ENCODE data around the gene RHBDF2.

Gene RHBDF2

DNA sequence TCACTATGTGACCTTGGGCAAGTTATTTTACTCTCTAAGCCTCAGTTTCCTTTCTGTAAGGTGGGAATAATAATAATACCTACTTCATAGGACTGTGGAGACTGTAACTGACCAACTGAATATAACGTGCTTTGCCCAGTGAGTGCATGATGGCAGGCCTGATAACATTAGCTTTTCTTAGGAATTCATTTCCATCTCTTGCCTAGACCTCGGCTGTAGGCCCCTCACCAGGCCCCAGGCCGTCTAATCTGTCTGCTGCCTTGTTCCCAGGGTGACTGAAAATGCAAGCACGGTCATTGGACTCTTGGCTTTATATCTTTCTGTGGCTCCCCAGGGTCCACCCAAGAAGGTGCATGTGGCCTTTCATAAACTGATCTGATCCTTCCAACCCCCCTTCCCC, 41.5 kb downstream of the RHBDF2 start:
- no peak for DNase-seq (ENCODE audit: low read depth)

DNA sequence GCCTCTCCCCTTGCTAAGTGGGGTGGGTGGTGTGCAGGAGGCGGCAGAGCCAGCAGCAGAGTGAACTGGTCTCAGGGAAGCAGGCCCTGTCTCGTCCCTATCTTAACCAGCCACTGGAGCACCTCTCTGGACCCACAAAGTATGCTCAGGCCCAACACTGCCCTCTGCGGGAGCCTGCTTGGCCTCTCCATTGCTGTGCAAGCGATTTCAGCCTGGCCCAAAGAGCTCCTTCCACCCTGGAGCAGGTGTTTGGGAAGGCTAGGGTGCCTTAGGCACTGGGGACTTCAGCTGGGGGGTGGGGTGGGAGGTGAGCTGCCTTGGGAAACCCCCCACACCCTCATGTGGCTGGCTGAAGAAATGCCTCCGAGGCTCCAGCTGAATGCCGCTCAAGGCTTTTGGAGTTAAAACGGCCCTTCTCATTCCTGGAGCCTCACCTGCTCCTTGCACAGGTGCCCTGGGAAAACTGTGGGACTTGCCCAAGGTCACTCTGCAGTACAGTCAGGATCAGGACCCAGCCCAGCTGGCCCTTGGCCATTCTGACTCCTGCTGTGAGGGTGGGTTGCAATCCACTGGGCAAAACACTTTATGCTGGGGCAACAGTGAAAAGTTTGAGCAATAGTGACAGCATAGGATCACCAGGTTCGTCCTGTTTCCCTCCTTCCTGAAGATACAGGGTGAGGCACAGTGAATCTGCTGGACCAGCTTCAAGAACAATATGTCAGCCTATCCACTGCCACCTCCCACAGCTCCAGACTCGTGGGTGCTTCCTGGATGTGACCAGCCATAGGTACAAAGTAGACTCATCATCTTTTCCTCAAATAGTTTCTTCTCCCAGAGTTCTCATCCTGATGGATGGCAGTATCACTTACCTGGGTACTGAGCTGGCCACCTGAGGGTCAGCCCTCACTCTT, 42.4 kb downstream of the RHBDF2 start:
- no peak for DNase-seq (ENCODE audit: low read depth)

DNA sequence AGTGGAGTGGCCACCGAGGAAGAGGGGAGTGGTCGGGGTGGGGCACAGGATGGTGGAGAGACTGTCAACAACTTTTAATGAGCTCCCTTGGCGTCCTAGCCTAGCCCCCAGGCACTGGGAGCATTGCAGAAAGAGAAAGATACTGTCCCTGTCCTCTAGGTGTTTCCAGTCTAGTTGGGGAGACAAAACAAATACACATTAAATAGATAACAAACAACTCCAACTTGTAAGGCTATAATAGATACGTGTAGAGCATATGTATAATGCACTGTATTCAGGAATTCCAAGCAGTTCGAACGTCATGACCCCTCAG, 47.8 kb downstream of the RHBDF2 start:
- no peak for DNase-seq (ENCODE audit: low read depth)

DNA sequence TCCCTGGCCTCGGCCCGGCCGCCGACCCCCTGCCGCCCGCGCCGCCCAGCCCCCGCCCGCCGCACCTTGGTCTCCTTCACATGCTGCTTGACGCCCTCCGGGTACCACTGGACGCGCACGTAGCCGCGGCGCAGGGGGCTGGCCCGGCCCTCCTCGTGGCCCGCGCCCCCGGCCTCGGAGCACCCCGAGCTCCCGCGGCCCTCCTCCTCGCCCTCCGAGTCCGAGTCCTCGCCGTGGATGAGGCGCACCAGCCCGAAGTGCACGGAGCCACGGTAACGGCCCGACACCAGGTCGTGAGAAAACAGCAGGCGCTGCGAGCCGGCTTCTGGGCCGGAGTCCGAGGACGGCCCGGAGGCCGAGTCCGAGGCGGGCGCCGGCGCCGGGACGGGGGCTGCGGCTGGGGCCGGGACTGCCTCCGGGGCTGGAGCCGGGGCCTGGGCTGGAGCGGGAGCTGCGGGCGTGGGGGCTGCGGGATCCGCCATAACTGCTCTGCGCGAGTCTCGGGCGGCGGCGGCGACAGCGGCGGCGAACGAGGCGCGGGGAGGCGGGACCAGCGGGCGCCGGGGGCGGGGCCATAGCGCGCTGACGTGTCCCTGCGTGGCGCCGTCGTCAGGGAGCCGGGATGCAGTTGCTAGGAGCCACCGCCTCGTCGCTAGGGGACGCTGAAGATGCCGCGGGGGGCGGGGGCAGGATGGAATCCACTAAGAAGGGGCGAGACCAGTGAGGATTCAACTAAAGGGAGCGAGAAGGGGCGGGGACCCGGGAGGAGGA, 48.4 kb downstream of the RHBDF2 start, which contains the start of gene UBE2O:
UBE2O (minus strand) TSS at position 493 of the 771 bp plus-strand sequence; CDS start at position 482, 11 bp downstream.
- peak; percentile 89 for DNase-seq (ENCODE audit: low read depth)

DNA sequence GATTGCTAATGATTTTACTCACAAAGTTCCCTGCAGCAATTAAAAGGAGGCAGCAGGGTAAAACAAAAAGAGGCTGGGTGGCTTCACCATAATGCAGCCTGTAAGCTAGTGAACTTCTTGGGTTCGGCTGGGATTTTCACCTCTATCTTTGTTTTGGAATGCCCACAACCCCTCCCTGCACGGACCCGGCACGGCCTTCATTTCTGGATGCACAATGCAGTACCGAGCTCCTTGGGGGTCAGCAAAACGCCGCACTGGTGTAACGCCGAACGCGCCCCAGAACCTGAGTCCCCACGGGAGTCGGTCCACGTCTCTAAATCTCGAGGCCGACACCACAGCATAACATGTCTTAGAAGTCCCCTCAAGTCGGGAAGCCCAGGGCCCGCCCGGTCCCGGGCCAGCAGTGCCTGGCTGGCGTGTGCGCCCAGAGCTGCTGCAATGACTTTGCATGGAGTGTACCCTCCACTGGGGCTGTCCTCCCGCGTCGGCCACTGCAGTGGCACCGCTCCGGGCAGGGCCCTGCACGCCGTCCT, 49.0 kb downstream of the RHBDF2 start:
- no peak for DNase-seq (ENCODE audit: low read depth)

DNA sequence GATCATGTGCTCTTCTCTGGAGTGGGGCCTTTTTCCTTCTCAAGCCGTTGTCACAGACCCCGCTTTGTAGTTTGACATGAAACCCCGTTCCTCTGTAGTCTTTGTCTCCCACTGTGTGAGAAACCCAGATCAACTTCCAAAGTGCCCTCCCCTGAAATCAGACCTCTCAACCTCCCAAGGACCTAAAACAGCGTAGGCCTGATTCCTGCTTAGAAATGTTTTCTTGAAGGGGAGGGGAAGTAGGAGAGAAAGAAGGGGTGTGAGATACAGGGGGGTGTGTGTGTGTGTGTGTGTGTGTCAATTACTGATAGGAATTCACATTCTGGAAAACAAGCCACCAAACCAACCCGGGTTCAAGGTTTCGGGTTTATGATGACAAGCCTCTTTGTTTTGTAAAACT, 49.7 kb downstream of the RHBDF2 start:
- no peak for DNase-seq (ENCODE audit: low read depth)

DNA sequence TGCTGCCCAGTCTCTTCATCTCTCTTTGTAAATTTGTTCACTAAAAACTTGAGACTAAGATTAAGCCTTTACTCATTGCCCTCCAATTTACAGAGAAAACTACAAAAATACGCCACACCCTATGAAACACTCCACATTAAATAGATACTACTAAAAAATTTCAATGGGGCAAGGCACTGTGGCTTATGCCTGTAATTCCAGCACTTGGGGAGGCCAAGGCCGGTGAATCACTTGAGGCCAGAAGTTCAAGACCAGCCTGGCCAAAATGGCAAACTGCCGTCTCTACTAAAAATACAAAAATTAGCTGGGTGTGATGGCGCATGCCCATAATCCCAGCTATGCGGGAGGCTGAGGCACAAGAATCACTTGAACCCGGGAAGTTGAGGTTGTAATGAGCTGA, 52.1 kb downstream of the RHBDF2 start:
- DNase-seq (ENCODE audit: low read depth): no peak

DNA sequence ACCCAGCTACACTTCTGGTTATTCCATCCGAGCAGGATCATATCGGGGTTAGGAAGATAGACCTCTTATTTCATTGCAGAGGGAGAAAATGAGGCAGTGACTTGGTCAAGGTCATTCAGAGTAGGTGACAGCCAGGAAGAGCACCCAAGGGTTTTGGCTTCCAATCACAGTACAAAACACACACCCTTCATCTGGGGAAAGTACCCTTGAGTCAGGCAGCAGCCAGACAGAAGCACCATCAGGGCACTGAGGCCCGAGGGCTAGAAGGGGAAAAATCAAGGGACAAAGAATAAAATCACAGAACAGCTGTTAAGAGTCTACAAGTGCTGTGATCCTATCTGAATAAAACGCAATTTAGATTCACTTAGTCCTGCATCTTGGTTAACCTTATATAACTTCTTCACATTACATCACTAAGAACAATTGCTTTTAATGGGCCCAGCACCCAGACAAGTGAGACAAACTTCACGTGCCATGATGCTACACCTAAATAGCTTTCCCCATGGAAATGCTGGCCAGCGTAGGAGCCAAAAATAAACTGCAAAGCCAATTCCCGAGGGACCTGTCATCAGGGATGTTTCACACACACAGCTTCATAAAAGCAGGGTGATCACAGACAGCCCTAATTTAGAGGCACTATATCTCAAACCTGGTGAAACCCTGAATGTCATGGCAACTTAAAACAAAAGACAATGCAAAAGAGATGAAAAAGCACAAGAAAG, 53.1 kb downstream of the RHBDF2 start:
- no peak for DNase-seq (ENCODE audit: low read depth)

DNA sequence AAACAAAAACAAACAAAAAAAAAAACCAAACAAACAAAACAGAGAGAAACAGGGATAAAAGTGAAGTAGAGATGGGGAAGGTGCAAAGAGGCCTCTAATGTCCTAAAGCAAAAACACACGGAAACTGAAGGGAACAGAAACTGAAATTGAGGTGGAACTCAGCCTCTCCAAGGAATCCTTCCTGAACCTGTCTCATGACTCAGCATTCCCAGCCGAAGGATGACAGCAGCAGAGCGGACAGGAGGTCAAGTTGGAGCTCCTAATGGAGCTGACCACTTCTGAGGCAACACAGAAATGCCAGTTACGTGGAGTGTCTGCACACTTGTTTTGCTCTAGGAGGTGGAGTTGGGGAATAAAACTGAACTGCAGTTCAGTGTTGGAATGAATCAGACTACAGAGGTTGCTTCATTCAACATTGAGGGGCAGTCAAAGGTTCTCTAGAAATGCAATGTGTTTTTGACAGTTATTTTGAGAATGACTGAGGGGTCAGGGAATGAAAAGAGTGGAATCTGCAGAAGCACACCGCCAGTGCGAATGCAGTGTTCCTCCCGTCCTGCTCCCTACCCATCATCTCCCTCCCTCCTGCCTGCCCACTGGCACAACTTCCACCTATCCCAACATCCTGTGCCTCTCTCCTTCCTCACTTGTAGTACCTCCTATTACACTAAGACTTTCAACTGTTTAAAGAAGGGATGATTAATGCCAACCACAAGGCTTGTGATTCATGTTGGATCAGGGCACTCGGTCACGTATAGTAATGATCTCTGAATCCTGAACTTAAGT, 54.6 kb downstream of the RHBDF2 start:
- DNase-seq (ENCODE audit: low read depth): no peak

DNA sequence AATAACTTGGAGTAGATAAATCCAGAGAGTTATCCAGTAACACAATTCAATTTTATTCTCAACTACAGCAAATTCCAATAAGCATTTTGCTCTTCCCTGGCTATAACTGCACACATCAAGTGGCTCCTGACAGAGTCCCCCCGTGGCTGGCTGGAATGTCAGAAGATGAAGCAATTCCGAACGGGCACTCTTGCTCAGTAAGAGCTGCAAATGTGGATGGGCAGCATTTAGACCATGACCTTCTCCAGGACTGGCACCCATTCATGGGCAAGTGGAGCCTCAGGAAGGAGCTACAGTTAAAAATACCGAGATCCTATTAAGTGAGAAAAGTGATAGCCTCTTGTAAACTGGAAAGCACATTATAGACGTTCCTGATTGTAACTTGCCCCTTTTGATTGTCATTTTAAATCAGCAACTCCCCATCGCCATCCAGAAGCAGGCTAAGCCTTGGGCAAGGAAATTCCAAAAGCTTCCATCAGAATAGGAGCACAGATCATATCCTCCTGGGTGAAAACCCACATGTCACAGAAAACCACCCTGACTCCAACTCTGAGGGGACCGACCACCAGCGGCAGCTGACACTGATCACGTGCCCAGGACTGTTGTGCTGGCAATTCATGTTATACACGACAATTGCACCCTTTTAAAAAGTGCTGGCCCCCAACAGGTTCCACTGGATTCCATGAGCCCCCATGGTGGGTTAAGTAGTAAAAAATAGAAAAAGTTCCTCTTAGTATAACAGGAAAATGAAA, 55.4 kb downstream of the RHBDF2 start:
- no peak for DNase-seq (ENCODE audit: low read depth)

DNA sequence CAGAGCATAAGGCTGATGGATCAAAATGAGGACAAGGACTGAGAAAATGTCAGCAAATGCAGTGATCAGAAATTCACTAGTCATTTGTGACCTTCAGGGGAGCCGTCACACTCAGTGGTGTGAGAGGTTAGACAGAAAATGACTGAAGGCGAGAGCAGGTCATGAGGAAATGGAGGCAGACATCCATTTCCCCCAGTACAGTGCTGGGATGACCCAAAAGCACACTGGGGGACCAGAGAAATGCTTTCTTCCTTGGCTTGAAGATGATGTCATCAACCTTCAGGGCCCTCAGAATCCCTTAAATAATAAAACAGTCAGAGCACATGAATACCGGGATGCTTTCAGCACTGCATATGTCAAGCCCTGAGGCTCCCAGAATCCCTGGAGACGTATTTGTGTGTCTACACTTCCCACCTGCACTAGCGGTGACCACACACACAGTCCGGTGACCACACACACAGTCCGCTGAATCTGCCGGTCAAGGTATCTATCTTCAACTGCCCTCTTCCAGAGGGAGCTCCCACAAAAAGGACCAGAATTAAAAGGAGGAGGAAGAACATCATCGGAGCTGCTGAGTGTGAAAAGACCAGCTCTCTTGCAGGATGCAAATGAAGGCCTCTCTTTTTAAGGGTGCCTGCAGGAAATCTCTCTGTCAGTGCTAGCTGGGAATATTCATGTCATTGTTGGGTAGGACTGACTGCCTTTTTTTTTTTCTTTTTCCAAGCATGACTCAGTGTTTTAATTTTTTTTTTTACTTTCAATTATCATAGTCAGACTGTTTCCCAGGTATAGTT, 56.5 kb downstream of the RHBDF2 start:
- DNase-seq (ENCODE audit: low read depth): no peak

DNA sequence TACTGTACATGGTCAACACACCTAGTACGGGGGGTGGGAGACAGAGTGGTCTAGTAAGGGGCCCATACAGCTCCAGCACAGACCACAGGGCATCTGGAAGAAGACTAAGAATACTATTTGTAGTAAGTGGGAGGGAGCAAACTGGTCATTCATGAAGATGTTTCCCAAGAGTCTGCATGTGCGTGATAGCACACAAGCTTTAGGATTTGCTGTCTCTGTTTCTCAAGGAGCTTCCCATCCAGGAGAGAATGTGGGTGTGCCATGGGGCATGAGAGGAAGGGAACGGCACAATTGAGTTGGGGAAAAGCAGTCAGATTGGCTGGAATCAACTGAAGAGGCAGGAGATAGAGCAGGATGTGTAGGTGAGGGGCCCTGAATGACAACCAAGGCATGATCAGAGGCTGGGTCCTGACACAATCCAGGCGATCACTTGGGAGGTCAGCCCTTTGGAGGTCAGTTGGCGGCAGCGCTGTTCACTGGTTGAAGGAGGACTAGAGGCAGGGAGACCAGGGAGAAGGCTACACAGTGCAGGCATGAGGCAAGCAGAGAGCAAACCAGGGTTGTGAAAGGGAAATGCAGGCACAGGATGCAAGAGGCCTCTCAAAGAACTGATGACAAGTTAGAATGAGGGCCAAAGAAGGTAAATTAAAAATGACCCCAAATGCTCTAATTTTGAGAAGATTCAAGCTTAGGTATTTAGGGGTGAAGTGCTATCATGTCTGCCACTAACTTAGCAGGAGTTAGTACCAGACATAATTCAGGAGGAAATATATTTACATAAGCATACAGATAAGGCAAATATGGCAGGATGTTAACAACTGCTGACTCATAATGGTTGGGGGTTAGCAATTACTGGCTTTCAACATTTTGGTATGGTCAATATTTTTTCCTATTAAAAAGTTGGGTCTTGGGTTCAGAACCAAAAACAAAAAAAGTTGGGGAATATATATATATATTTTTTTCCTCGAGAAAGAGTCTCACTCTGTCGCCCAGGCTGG, 58.6 kb downstream of the RHBDF2 start:
- DNase-seq (ENCODE audit: low read depth): no peak

DNA sequence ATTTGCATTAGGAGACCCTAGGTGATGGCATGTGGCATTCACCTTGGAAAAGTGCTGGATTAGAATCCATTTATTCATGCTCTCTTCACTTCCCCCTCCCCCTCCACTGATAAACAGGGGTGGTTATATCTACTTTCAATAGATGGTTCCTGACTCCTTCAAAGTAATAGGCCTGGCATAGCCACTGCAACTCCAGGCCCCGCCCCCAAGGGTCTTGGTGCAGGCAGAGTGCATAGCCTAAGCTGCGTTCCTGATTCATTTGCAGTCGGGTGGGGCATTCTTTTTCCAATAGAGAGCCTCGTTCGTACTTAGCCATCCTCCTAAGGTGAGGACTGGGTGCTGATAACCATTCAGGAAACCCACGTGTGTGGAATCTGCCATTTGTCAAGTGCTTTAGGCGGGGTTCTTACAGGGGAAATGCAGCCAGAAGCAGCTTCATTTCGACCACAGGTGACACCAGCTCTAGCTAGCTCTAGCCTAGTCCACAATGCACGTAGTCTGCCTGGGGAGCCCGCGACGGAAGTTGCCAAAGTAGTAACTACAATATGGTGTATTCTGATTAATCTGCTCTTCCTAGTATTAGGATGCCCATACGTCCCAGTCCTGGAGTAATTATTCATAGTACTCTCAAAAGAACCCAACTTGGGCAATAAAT, 59.4 kb downstream of the RHBDF2 start:
- DNase-seq (ENCODE audit: low read depth): no peak

DNA sequence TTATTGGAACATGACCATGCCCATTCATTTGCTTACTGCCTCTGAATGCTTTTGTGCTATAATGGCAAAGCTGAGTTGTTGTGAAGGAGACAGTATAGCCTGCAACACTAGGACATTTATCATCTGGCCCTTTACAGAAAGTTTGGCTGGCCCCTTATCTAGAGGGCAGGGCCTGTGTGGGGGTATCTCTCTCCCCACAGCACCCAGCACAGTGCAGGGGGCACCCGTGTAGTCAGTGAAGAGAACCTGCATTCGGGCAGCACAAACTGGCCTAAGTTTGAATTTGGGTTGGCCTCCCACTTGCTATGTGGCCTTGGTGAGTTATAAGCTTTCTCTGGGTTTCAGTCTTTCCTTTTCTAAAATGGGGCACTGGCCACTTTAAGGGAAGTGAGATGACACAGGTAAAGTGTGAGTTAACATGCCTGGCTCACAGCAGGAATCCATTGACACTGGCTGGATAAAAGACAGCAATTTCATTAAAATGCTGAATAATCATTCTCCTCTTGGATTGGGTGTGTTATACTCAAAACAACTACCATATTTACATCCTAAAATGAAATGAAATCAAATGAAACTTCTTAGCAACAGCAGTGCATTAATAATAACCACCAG, 60.4 kb downstream of the RHBDF2 start:
- DNase-seq (ENCODE audit: low read depth): no peak

DNA sequence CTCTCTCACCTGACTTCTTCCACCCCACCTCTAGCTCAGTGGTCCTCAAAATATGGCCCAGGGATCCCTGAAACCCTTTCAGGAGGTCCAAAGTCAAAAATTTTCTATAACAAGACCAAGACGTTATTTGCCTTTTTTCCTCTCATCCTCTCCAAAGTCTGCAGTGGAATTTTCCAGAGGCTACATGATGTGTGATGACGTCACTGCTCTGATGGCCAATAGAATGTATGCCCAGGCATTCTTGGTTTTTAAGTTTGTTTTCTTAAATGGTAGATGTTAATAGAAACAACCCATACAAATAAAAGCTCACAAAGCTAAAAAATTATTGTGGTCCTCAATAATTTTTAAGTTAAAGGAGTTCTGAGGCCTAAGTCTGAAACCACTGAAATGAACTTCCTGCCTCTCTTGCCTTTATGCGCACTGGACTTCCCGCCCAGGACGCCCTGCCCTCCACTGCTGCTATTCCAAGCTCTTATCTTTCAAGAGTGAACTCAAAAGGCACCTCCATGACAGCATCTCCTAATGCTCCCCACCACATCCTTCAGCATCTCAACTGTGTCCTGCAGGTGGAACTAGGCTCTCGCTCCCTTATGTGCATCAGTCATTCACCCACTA, 61.8 kb downstream of the RHBDF2 start:
- DNase-seq (ENCODE audit: low read depth): no peak

DNA sequence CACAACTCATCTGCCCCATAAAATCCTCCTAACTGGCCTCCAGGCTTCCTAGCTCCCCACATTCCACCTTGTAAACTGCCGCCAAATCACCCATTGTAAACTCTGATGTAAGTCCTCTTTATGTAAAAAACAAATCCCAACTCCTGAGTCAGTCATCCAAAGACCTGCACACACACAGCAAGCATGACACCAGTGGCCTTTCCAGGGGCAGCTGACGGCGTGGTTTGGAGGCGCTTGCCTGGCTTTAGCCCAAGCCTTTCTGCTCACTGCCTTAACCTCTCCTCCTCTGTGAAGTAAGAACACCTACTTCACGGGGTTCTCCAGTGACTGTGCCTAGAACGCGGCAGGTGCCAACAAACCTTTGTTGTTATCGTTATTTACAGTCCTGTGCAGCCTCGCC, 62.3 kb downstream of the RHBDF2 start:
- DNase-seq (ENCODE audit: low read depth): no peak

All from stimulated activated CD8-positive, alpha-beta memory T cell treated with anti-CD3 and anti-CD28 coated beads, Interleukin-15, amount 100 ng/mL, for 24 hours (primary cell).